B cell (primary cell): ENCODE data around the gene TK2. TPM values are rescaled to one million over a fixed set of nuclear protein-coding genes. Genes with fewer than 3 reads are reported as not detected.

Source experiments
- ATAC-seq: fragments of 200-7000 bp; cut with Tn5 transposase; one replicate; pipeline ENCODE4 v1.10.0; 2021; ENCODE audit warnings: low read depth, mild to moderate bottlenecking, moderate number of reproducible peaks, moderate library complexity
- CTCF ChIA-PET: fragments of 350-600 bp; sonication (Branson Sonifier 250); formaldehyde crosslinking; loops from one replicate; lab custom pipeline; 2021; ENCODE audit warnings: antibody characterized with exemption, inconsistent platforms; lab: Charles Lee
- POLR2A ChIA-PET: fragments of 350-600 bp; sonication (Branson Sonifier 250); formaldehyde crosslinking; loops from one replicate; lab custom pipeline; 2021; ENCODE audit warnings: antibody characterized with exemption; lab: Charles Lee
- DNase-seq: peaks from one replicate; pipeline ENCODE4 v3.0.0; 2013
- H2AFZ ChIP-seq: 2 replicates; pipeline ENCODE4 v1.6.1; 2012; ENCODE audit warnings: mild to moderate bottlenecking, low read depth, low read length; ENCODE audit not compliant: insufficient read depth, poor library complexity, severe bottlenecking
- H3K27ac ChIP-seq, 2 donors: 1 replicate in 1 of 2; 2 replicates in 1 of 2; pipeline ENCODE4 v1.5.1; 2012 to 2013; ENCODE audit warnings: low read length in 2 of 2, mild to moderate bottlenecking in 2 of 2, moderate library complexity in 1 of 2
- H3K27me3 ChIP-seq, 4 experiments: fragments of 200-600 bp in 1 of 4; sonication (generic) in 1 of 4; replicated peaks in 1 of 4; 1 replicate in 2 of 4; 2 replicates in 2 of 4; pipeline versions ENCODE4 v1.6.1 to v1.7.0; 2013 to 2016; ENCODE audit warnings: low read length in 3 of 4, mild to moderate bottlenecking in 2 of 4, mixed read lengths in 1 of 4, moderate library complexity in 1 of 4; ENCODE audit not compliant: insufficient read depth in 4 of 4, control insufficient read depth in 3 of 4; ENCODE audit errors: control extremely low read depth in 1 of 4
- H3K36me3 ChIP-seq, 2 experiments: replicated peaks in 1 of 2; 1 replicate in 1 of 2; 2 replicates in 1 of 2; pipeline versions ENCODE4 v1.6.1 to v1.7.1; 2013; ENCODE audit warnings: low read length in 1 of 2; ENCODE audit not compliant: insufficient read depth in 2 of 2, control insufficient read depth in 1 of 2; ENCODE audit errors: control extremely low read depth in 1 of 2, extremely low read depth in 1 of 2
- H3K4me1 ChIP-seq, 2 donors: fragments of 200-600 bp in 1 of 2; sonication (generic) in 1 of 2; 1 replicate in 1 of 2; 2 replicates in 1 of 2; pipeline versions ENCODE4 v1.5.1 to v1.6.1; 2013 to 2017; ENCODE audit warnings: low read length in 2 of 2; ENCODE audit not compliant: control insufficient read depth in 2 of 2, insufficient read depth in 2 of 2
- H3K4me2 ChIP-seq: replicated peaks from 2 replicates; pipeline ENCODE3; 2012; ENCODE audit warnings: mild to moderate bottlenecking, low read depth, low read length; ENCODE audit not compliant: poor library complexity, severe bottlenecking
- H3K4me3 ChIP-seq, 5 experiments: fragments of 200-600 bp in 1 of 5; sonication (generic) in 1 of 5; 1 replicate in 3 of 5; 2 replicates in 2 of 5; pipeline versions ENCODE4 v1.5.1 to v1.7.0; 2011 to 2016; ENCODE audit warnings: low read length in 4 of 5, mild to moderate bottlenecking in 4 of 5, low read depth in 2 of 5, control low read depth in 1 of 5, moderate library complexity in 1 of 5; ENCODE audit not compliant: insufficient read depth in 1 of 5; ENCODE audit errors: control extremely low read depth in 1 of 5, extremely low read depth in 1 of 5
- H3K79me2 ChIP-seq: fragments of 200-600 bp; sonication (generic); one replicate; pipeline ENCODE4 v1.6.0; 2016; ENCODE audit warnings: low read length; ENCODE audit not compliant: control insufficient read depth, insufficient read depth
- H3K9ac ChIP-seq: fragments of 200-600 bp; sonication (generic); 2 replicates; pipeline ENCODE4 v1.6.1; 2017; ENCODE audit warnings: mild to moderate bottlenecking, low read length, moderate library complexity
- H3K9me3 ChIP-seq, 3 donors: one replicate each; pipeline versions ENCODE4 v1.6.1 to v1.7.1; 2013; ENCODE audit warnings: low read length in 2 of 3; ENCODE audit not compliant: control insufficient read depth in 2 of 3, insufficient read depth in 1 of 3; ENCODE audit errors: control extremely low read depth in 1 of 3
- H4K20me1 ChIP-seq: 2 replicates; pipeline ENCODE4 v1.6.0; 2012; ENCODE audit warnings: mild to moderate bottlenecking, low read length; ENCODE audit not compliant: insufficient read depth, control insufficient read depth, poor library complexity, severe bottlenecking
- H3K27ac Mint-ChIP-seq: one replicate; pipeline ENCODE4 v1.8.0; 2021; ENCODE audit warnings: mixed read lengths
- H3K27me3 Mint-ChIP-seq: one replicate; pipeline ENCODE4 v1.8.0; 2021; ENCODE audit warnings: mixed read lengths
- H3K4me1 Mint-ChIP-seq: one replicate; pipeline ENCODE4 v1.8.0; 2021; ENCODE audit warnings: mixed read lengths
- H3K4me3 Mint-ChIP-seq: one replicate; pipeline ENCODE4 v1.8.0; 2021; ENCODE audit warnings: mixed read lengths
- H3K9me3 Mint-ChIP-seq: one replicate; pipeline ENCODE4 v1.8.0; 2022; ENCODE audit warnings: mixed read lengths; ENCODE audit not compliant: insufficient read depth
- CTCF ChIP-seq: fragments of 200-600 bp; IDR thresholded peaks from one replicate; pipeline ENCODE4 v1.8.0; 2022; ENCODE audit warnings: antibody characterized with exemption, mild to moderate bottlenecking
- EZH2 ChIP-seq: IDR thresholded peaks from 2 replicates; pipeline ENCODE4 v1.6.1; 2012; ENCODE audit warnings: borderline replicate concordance, low read depth, mild to moderate bottlenecking, moderate library complexity, low read length; ENCODE audit not compliant: insufficient read depth, poor library complexity, severe bottlenecking
- WGBS: methylation state at CpG from one replicate; pipeline ENCODE4 v1.1.5; 2013; ENCODE audit warnings: missing lambda C conversion rate; ENCODE audit not compliant: insufficient coverage; 5-methylcytosine and 5-hydroxymethylcytosine counted together
- intact Hi-C: fragments of 100-400 bp; cut with micrococcal nuclease; formaldehyde crosslinking; loops from one replicate; pipeline ENCODE4 v1.10.0; 2022
- polyA plus RNA-seq: library from polyadenylated mRNA; depleted of rRNA; stranded (reverse); fragments of >200 nt; gene quantifications from 2 replicates; pipeline ENCODE4 v1.2.3, GENCODE V29; 2012
- total RNA-seq, 2 donors: library from RNA; stranded (reverse); fragments of 120-200 nt in 1 of 2; gene quantifications; 1 replicate in 1 of 2; 2 replicates in 1 of 2; pipeline versions ENCODE4 v1.2.3 to v1.2.4, GENCODE V29; 2013 to 2022

TK2 gene
- total and polyA plus RNA-seq, 2 donors (not counting 1 experiment from before 2014, with no cell fraction given), result 2.9 to 9.7 TPM

- Histone ChIP-seq H3K9me3 (no peaks in the 10 kb centered on the region), H3K79me2 (peaks cover 6% of the 10 kb centered on the region), H3K4me2 (no peak overlapping the region), H3K27ac (no peak overlapping the region), H3K36me3 (no peaks in the 10 kb centered on the region), H3K9ac (no peak overlapping the region), H3K4me1 (peaks cover 8 to 20% of the 10 kb centered on the region in 2 donors), H2AFZ (no peak overlapping the region), H3K27me3 (peaks cover 0 to 3% (median 0%) of the 10 kb centered on the region in 4 experiments), H3K4me3 (no peak overlapping the region), H4K20me1 (peaks cover 8% of the 10 kb centered on the region)
- Mint-ChIP-seq H3K27ac (no peak overlapping the region), H3K4me3 (no peak overlapping the region), H3K9me3 (no peaks in the 10 kb centered on the region), H3K27me3 (peaks cover 3% of the 10 kb centered on the region), H3K4me1 (peaks cover 32% of the 10 kb centered on the region)
- CTCF ChIA-PET, result interaction anchor here (1.0 to 3.1 kb wide), 18 partner anchors 11 to 357 kb away, joined by 3 to 26 read pairs (median 6); partner anchors contain the start of gene CKLF
- ATAC-seq (no peak), DNase-seq (no peak)
- 89% methylated on average over 12 of the region's 12 CpGs for WGBS
- POLR2A ChIA-PET, result interaction anchor here (1.5 kb wide), 1 partner anchor 41 kb away, joined by 5 read pairs; the partner anchor contains the start of gene CKLF
- intact Hi-C loops, result no loop called here
- TF ChIP-seq CTCF (no peak), EZH2 (no peak)
Measured at GRCh38 chr16:66510711-66511601, 39.0 kb downstream of the TK2 start.

GRCh38 chr16:66510298-66510697 lies 39.6 kb downstream of the TK2 start:
- Histone ChIP-seq H2AFZ (no peak overlapping the region), H3K36me3 (no peaks in the 10 kb centered on the region), H3K4me2 (no peak overlapping the region), H3K4me3 (no peak overlapping the region), H4K20me1 (peaks cover 2% of the 10 kb centered on the region), H3K27ac (no peak overlapping the region), H3K9ac (no peak overlapping the region), H3K27me3 (peaks cover 0 to 3% (median 0%) of the 10 kb centered on the region in 4 experiments), H3K79me2 (peaks cover 3% of the 10 kb centered on the region), H3K4me1 (peaks cover 1 to 13% of the 10 kb centered on the region in 2 donors), H3K9me3 (no peaks in the 10 kb centered on the region)
- ATAC-seq (no peak), DNase-seq (no peak)
- CTCF ChIA-PET, result interaction anchor here (0.9 to 3.1 kb wide), 6 partner anchors 14 to 80 kb away, joined by 3 to 26 read pairs (median 8); partner anchors contain the start of gene CKLF
- no peaks in the 10 kb centered on the region for H3K9me3 Mint-ChIP-seq
- H3K27me3 Mint-ChIP-seq, result peaks cover 3% of the 10 kb centered on the region
- POLR2A ChIA-PET, result no interaction called here
- peaks cover 26% of the 10 kb centered on the region for H3K4me1 Mint-ChIP-seq
- WGBS, result 97% methylated on average over 5 of the region's 5 CpGs
- no peak overlapping the region for H3K4me3 Mint-ChIP-seq
- TF ChIP-seq CTCF (no peak), EZH2 (no peak)
- intact Hi-C loops, result no loop called here
- H3K27ac Mint-ChIP-seq, result no peak overlapping the region
